ENCODE results near the gene TEX28.
"Not testable (repeated sequence)": the region's sequence is repeated elsewhere in the genome, so short reads cannot be mapped to it uniquely, and the experiment has no call there.

TEX28 gene

DNA sequence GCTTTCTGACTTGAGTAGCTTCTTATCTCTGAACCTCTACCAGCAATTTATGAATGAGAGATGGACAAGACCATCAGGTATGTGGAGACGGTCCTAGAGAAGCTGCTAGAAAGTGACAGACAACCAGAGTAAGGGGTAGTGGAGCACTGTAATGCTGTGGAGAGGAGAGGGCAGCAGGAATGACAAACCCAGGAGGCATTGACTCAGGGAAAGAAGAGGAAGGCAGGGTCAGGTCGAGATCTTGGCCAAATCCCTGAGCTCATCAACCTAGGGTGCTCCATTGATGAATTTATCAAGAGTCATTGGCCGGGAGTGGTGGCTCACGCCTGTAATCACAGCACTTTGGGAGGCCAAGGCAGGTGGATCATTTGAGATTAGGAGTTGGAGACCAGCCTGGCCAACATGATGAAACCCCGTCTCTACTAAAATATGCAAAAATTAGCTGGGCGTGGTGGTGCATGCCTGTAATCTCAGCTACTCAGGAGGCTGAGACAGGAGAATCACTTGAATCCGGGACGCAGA, 54.9 kb downstream of the TEX28 start:
- DNase-seq, result not testable (repeated sequence)

DNA sequence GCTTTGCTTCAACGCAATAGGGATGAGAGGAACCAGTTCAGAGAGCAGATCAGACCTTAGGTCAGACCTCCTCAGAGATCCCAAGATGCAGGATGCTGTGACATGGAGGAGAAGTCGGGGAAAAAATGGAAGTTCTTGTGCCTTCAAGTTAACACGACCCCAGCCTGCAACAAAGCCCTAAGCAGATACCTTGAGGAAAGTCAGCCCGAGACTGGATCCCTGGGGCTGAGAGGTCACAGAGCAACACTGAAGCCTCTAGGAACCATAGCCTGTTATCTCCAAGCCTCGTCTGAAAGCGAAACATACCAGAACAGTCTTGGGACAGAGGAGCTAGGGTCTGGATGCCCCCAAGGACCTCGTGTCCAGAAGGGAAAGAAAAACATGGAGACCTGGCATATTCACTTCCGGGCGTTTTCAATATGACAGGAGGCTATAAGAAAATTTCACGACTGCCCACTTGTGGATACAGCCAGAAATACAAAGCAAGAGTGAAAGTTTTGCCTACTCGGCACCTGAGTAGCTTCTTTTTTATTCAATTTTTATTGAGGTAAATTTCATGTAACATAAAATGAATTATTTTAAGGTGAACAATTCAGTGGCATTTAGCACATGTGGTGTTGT, 55.9 kb downstream of the TEX28 start:
- not testable (repeated sequence) for DNase-seq

DNA sequence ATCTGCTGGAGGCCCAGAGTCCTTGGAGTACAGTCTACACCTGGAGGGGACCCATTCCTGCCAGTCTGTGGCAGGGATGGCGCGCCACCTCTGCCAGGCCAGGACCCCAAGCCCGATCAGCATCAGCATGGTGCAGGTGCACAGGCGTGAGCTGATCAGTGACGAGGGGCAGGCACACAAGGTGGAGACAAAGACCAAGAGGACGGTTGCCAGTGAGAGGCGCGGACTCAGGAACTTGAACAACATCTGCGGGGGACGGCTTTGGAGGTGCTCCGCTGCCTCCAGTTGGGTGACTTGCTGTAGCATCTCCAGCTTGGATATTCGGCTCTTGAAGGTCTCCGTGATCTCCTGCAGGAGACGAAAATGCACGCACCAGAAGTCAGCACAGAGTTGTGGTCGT, 61.3 kb downstream of the TEX28 start:
- not testable (repeated sequence) for DNase-seq

DNA sequence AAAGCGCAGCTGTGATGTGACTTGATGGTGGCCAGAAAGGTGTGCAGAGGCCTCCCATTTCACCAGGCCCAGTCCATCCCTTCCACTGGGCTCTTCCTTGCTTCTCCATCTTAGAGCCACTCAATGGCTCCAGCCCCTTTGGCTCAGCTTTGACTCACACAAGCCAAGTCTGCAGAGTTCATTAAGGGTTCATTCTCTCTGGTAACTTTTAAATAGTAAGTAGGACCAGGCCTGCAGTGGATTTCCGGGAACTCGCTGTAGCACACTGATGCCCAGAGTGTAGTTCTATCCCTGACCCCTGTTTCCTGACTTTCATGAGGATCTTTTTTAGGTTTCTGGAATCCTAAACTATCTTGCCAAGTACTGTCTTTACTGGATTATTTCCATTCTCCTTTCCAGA, 63.5 kb downstream of the TEX28 start:
- DNase-seq, result not testable (repeated sequence)

DNA sequence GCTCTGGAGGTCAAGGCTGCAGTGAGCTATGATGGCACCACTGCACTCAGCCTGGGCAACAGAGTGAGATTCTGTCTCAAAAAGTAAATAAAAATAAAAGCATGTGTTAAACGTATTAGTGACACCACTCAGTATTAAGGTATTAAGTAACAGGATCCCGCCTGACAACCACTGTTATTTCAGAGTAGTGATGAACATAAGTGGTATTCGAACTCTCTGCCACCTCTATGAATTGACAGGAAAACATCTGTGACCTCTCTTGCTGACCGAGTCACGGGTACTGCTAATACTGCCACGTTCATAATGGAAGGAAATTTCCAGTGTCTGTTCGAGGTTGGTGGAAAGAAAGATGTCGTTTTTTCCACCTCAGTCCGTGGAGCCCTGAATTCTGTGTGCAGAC, 68.2 kb downstream of the TEX28 start:
- not testable (repeated sequence) for DNase-seq

DNA sequence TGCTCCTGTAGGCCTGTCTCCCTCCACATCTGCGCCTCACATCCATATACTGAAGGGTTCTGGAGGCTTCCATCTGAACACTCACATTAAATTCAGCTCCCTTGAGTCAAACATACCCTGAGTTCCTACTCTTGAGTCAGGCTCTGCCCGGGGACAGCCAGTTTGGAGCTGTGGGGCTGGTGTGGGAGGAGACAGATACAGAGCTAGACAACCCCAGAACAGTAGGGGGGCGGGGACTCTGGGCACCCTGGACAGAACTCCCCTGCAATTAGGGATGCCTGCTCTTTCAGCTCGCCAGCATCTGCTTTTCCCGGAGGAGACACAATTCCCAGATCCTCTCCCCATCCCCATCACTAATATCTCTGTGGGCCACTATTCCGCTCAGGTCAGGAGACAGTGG, 69.6 kb downstream of the TEX28 start:
- not testable (repeated sequence) for DNase-seq
